ENCODE data around the gene CLOCK.

DNA sequence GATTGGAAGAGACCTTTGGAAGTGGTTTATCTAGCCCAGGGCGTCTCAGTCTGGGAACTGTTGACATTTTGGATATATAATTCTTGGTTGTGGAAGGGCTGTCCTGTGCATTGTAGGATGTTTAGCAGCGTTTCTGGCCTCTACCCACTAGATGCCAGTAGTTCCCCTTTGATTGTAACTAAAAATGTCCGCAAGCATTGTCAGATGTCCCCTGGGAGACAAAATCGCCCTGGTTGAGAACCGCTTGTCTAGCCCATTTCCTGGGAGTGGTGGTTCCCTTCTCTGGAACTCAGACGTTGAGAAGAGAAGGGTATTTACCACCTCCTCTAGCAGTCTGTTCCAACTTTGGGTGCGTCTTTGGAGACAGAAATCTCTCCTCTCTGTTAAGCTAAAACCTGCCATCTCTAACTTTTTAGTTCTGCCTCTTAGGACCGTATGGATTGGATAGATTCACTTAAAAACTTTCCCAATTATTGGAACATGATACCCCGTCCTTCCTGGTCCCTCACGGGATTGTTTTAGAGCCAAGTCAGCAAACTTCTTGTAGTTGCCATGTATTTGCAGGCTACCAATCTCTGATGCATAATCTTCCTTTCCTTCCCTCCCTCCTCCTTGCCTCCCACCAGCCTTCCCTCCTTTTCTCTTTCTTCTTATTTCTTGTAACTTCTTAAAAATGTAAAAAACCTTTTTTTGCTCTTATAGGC is 137.1 kb downstream of the CLOCK start:
- no peak for TF ChIP-seq YY1 (IDR thresholded peaks at IDR 0.05; ENCODE audit: insufficient read depth, insufficient read length)
- no peak for TF ChIP-seq ZNF274 (IDR thresholded peaks at IDR 0.05; ENCODE audit: low read depth, low read length)
- no peak for TF ChIP-seq SUZ12 (IDR thresholded peaks at IDR 0.05; ENCODE audit: extremely low read depth, insufficient read depth, insufficient read length)
